HepG2 (cell line): Measurements from ENCODE around the gene ACADVL. TPM values are rescaled to one million over a fixed set of nuclear protein-coding genes. Genes with fewer than 3 reads are reported as not detected.

Experiments used
- CCDC6 ChIP-seq: sonication (generic); formaldehyde crosslinking; IDR thresholded peaks from 2 replicates; pipeline ENCODE4 v1.8.1; 2022; ENCODE audit warnings: mild to moderate bottlenecking, missing genetic modification reagents, moderate library complexity
- DNMT3B ChIP-seq: conservative IDR thresholded peaks from 2 replicates; pipeline ENCODE4 v1.6.1; 2016; ENCODE audit warnings: missing biosample characterization, control low read depth
- KDM6A ChIP-seq: IDR thresholded peaks from 2 replicates; pipeline ENCODE4 v1.6.1; 2016; ENCODE audit warnings: low read depth
- MYC ChIP-seq: sonication (generic); formaldehyde crosslinking; IDR thresholded peaks from 2 replicates; pipeline ENCODE4 v1.9.0; 2021; ENCODE audit warnings: missing genetic modification reagents, borderline replicate concordance
- NKX3-1 ChIP-seq: sonication (generic); formaldehyde crosslinking; IDR thresholded peaks from 2 replicates; pipeline ENCODE4 v1.5.0; 2020; ENCODE audit warnings: missing genetic modification reagents
- PTBP1 ChIP-seq: fragments of 200-400 bp; formaldehyde crosslinking; IDR thresholded peaks from 2 replicates; pipeline ENCODE4 v1.6.1; 2018; ENCODE audit warnings: low read length, low read depth; ENCODE audit not compliant: poor library complexity, severe bottlenecking
- SUZ12 ChIP-seq: fragments of 150-350 bp; IDR thresholded peaks from 2 replicates; pipeline ENCODE4 v1.6.1; 2014; ENCODE audit warnings: low read depth, low read length
- ZNF703 ChIP-seq: sonication (generic); formaldehyde crosslinking; IDR thresholded peaks from 2 replicates; pipeline ENCODE4 v1.5.1; 2020; ENCODE audit warnings: missing genetic modification reagents, mild to moderate bottlenecking, moderate library complexity, borderline replicate concordance
- ZNF724P ChIP-seq: sonication (generic); formaldehyde crosslinking; IDR thresholded peaks from 2 replicates; pipeline ENCODE4 v1.8.0; 2022; ENCODE audit warnings: missing genetic modification reagents, borderline replicate concordance
- ZSCAN21 ChIP-seq: sonication (generic); formaldehyde crosslinking; IDR thresholded peaks from 2 replicates; pipeline ENCODE4 v1.8.0; 2022; ENCODE audit warnings: mild to moderate bottlenecking, missing genetic modification reagents, moderate library complexity, borderline replicate concordance
- ZSCAN9 ChIP-seq: IDR thresholded peaks from 2 replicates; pipeline ENCODE4 v1.6.1; 2016; ENCODE audit warnings: borderline replicate concordance
- polyA plus RNA-seq, 8 experiments: library from polyadenylated mRNA; depleted of rRNA in 3 of 8; stranded (reverse) in 7 of 8; unstranded in 1 of 8; fragments of >200 nt; fragmentation: Illumina TruSeq in 4 of 8; extraction: Trizol in 4 of 8; gene quantifications; 2 replicates each; pipeline versions ENCODE4 v1.2.1 to v1.2.3, GENCODE V29; 2011 to 2016; ENCODE audit warnings: low read depth in 4 of 8, missing spikeins in 1 of 8, mixed read lengths in 1 of 8; ENCODE audit not compliant: insufficient read depth in 1 of 8
- total RNA-seq, 5 experiments: library from RNA; depleted of rRNA; stranded (reverse); fragments of >200 nt; fragmentation: Illumina TruSeq; extraction: Trizol; gene quantifications; 2 replicates each; pipeline ENCODE4 v1.2.3, GENCODE V29; 2016; ENCODE audit warnings: low read depth in 1 of 5
- TF ChIP-seq, protein P1 (sequence below): sonication (generic); formaldehyde crosslinking; IDR thresholded peaks from 2 replicates; pipeline ENCODE4 v1.4.0; 2020; ENCODE audit warnings: missing genetic modification reagents
- TF ChIP-seq, protein P2 (sequence below): sonication (generic); formaldehyde crosslinking; IDR thresholded peaks from 2 replicates; pipeline ENCODE4 v1.8.0; 2022; ENCODE audit warnings: missing genetic modification reagents, mild to moderate bottlenecking, borderline replicate concordance
- TF ChIP-seq, protein P3 (sequence below): sonication (generic); formaldehyde crosslinking; IDR thresholded peaks from 2 replicates; pipeline ENCODE4 v1.9.0; 2021; ENCODE audit warnings: mild to moderate bottlenecking, missing genetic modification reagents
- TF ChIP-seq, protein P4 (sequence below): sonication (generic); formaldehyde crosslinking; conservative IDR thresholded peaks from 2 replicates; pipeline ENCODE4 v1.4.0; 2020; ENCODE audit warnings: missing genetic modification reagents

ACADVL gene
- total and polyA plus RNA-seq, 2 of the 13 experiments (the other 11 are each of a cell fraction or from before 2014, with no cell fraction given): 219 to 412 TPM

DNA sequence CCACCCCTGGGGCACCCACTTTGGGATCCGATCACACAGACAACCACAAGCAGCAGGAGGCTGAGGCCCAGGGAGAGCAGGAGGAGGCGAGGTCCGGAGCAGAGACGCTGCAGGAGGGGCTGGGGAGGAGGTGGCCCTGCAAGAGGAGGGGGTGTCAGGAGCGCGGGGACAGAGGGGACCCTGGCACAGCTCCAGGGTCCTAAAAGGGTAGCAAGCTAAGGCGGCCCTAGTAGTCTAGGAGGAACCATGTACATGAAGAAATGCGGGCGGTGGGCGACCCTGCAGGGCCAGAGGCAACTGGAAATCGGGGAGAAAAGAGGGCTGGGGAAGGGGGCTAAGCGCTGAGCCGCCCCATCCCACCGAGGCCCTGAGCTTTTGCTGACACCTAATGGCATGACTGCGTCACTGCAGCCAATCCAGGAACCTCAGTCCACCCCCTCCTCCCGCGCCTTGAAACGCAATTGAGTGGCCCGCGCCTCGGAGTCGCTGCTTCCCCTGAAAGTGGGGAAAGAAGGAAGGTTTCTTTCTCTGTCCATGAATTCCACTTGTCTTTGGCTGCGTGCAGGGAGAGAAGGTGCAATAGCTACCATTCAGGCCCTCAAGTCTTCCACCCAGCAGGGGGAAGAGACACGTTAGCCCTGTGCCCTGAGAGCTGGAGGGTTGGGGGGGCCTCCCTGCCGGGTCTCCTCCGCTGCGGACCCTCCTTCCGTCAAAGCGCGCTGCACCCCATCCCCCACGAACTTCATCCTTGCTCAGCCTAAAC lies 42.4 kb upstream of the ACADVL start (continued):
- TF ChIP-seq, protein P1, sequence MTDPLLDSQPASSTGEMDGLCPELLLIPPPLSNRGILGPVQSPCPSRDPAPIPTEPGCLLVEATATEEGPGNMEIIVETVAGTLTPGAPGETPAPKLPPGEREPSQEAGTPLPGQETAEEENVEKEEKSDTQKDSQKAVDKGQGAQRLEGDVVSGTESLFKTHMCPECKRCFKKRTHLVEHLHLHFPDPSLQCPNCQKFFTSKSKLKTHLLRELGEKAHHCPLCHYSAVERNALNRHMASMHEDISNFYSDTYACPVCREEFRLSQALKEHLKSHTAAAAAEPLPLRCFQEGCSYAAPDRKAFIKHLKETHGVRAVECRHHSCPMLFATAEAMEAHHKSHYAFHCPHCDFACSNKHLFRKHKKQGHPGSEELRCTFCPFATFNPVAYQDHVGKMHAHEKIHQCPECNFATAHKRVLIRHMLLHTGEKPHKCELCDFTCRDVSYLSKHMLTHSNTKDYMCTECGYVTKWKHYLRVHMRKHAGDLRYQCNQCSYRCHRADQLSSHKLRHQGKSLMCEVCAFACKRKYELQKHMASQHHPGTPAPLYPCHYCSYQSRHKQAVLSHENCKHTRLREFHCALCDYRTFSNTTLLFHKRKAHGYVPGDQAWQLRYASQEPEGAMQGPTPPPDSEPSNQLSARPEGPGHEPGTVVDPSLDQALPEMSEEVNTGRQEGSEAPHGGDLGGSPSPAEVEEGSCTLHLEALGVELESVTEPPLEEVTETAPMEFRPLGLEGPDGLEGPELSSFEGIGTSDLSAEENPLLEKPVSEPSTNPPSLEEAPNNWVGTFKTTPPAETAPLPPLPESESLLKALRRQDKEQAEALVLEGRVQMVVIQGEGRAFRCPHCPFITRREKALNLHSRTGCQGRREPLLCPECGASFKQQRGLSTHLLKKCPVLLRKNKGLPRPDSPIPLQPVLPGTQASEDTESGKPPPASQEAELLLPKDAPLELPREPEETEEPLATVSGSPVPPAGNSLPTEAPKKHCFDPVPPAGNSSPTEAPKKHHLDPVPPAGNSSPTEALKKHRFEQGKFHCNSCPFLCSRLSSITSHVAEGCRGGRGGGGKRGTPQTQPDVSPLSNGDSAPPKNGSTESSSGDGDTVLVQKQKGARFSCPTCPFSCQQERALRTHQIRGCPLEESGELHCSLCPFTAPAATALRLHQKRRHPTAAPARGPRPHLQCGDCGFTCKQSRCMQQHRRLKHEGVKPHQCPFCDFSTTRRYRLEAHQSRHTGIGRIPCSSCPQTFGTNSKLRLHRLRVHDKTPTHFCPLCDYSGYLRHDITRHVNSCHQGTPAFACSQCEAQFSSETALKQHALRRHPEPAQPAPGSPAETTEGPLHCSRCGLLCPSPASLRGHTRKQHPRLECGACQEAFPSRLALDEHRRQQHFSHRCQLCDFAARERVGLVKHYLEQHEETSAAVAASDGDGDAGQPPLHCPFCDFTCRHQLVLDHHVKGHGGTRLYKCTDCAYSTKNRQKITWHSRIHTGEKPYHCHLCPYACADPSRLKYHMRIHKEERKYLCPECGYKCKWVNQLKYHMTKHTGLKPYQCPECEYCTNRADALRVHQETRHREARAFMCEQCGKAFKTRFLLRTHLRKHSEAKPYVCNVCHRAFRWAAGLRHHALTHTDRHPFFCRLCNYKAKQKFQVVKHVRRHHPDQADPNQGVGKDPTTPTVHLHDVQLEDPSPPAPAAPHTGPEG (CRISPR knock-in tag): no peak
- no peak for TF ChIP-seq SUZ12
- no peak for TF ChIP-seq ZSCAN21 (CRISPR knock-in tag)
- TF ChIP-seq ZNF703 (CRISPR knock-in tag): no peak
- no peak for TF ChIP-seq MYC (CRISPR knock-in tag)
- no peak for TF ChIP-seq NKX3-1 (CRISPR knock-in tag)
- TF ChIP-seq, protein P2, sequence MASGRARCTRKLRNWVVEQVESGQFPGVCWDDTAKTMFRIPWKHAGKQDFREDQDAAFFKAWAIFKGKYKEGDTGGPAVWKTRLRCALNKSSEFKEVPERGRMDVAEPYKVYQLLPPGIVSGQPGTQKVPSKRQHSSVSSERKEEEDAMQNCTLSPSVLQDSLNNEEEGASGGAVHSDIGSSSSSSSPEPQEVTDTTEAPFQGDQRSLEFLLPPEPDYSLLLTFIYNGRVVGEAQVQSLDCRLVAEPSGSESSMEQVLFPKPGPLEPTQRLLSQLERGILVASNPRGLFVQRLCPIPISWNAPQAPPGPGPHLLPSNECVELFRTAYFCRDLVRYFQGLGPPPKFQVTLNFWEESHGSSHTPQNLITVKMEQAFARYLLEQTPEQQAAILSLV (CRISPR knock-in tag): no peak
- TF ChIP-seq ZNF724P (CRISPR knock-in tag): no peak
- TF ChIP-seq PTBP1: peak; percentile 37
- no peak for TF ChIP-seq DNMT3B (CRISPR knock-in tag)
- TF ChIP-seq KDM6A (CRISPR knock-in tag): no peak
- no peak for TF ChIP-seq ZSCAN9 (CRISPR knock-in tag)
- TF ChIP-seq, protein P3, sequence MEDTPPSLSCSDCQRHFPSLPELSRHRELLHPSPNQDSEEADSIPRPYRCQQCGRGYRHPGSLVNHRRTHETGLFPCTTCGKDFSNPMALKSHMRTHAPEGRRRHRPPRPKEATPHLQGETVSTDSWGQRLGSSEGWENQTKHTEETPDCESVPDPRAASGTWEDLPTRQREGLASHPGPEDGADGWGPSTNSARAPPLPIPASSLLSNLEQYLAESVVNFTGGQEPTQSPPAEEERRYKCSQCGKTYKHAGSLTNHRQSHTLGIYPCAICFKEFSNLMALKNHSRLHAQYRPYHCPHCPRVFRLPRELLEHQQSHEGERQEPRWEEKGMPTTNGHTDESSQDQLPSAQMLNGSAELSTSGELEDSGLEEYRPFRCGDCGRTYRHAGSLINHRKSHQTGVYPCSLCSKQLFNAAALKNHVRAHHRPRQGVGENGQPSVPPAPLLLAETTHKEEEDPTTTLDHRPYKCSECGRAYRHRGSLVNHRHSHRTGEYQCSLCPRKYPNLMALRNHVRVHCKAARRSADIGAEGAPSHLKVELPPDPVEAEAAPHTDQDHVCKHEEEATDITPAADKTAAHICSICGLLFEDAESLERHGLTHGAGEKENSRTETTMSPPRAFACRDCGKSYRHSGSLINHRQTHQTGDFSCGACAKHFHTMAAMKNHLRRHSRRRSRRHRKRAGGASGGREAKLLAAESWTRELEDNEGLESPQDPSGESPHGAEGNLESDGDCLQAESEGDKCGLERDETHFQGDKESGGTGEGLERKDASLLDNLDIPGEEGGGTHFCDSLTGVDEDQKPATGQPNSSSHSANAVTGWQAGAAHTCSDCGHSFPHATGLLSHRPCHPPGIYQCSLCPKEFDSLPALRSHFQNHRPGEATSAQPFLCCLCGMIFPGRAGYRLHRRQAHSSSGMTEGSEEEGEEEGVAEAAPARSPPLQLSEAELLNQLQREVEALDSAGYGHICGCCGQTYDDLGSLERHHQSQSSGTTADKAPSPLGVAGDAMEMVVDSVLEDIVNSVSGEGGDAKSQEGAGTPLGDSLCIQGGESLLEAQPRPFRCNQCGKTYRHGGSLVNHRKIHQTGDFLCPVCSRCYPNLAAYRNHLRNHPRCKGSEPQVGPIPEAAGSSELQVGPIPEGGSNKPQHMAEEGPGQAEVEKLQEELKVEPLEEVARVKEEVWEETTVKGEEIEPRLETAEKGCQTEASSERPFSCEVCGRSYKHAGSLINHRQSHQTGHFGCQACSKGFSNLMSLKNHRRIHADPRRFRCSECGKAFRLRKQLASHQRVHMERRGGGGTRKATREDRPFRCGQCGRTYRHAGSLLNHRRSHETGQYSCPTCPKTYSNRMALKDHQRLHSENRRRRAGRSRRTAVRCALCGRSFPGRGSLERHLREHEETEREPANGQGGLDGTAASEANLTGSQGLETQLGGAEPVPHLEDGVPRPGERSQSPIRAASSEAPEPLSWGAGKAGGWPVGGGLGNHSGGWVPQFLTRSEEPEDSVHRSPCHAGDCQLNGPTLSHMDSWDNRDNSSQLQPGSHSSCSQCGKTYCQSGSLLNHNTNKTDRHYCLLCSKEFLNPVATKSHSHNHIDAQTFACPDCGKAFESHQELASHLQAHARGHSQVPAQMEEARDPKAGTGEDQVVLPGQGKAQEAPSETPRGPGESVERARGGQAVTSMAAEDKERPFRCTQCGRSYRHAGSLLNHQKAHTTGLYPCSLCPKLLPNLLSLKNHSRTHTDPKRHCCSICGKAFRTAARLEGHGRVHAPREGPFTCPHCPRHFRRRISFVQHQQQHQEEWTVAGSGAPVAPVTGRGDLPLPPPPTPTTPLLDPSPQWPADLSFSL (CRISPR knock-in tag): peak; percentile 69; the same call in 1 of the 2 replicates
- TF ChIP-seq CCDC6 (CRISPR knock-in tag): peak; percentile 39
- TF ChIP-seq, protein P4, sequence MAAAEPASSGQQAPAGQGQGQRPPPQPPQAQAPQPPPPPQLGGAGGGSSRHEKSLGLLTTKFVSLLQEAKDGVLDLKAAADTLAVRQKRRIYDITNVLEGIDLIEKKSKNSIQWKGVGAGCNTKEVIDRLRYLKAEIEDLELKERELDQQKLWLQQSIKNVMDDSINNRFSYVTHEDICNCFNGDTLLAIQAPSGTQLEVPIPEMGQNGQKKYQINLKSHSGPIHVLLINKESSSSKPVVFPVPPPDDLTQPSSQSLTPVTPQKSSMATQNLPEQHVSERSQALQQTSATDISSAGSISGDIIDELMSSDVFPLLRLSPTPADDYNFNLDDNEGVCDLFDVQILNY: no peak
